GM21528 (cell line): ENCODE results near the gene CTDSPL.

ENCODE experiments used
- ATAC-seq: cut with Tn5 transposase; IDR thresholded peaks from one replicate; pipeline ENCODE4 v1.9.1; 2021; ENCODE audit warnings: mild to moderate bottlenecking, moderate library complexity; ENCODE audit not compliant: unreplicated experiment, low FRiP score

Gene CTDSPL

GRCh38 chr3:37887824-37888223 is 26.1 kb downstream of the CTDSPL start:
- ATAC-seq = no peak

- no peak for ATAC-seq
These were observed 26.7 kb downstream of the CTDSPL start for GRCh38 chr3:37888421-37888820.

DNA sequence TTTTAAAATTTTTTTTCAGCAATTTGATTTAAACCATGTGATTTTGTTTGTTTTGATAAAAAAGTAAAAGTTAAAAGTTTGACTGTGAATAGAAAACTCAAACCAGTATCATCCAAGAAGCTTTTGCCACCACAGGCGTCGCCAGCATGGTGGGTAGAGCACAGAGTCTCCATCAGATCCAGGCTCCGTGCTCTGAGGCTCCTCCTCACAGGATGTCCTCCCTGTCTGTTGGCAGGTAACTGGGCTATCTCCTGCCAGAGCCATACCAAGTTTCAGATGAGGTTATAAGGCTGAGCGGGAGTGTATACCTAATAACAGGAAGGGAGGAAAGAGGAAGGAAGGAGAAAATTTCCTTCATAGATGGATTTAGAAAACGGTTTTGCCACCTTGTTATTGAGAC is 28.8 kb downstream of the CTDSPL start:
- ATAC-seq = no peak

- no peak for ATAC-seq
These were observed 29.5 kb downstream of the CTDSPL start for GRCh38 chr3:37891227-37891626.

DNA sequence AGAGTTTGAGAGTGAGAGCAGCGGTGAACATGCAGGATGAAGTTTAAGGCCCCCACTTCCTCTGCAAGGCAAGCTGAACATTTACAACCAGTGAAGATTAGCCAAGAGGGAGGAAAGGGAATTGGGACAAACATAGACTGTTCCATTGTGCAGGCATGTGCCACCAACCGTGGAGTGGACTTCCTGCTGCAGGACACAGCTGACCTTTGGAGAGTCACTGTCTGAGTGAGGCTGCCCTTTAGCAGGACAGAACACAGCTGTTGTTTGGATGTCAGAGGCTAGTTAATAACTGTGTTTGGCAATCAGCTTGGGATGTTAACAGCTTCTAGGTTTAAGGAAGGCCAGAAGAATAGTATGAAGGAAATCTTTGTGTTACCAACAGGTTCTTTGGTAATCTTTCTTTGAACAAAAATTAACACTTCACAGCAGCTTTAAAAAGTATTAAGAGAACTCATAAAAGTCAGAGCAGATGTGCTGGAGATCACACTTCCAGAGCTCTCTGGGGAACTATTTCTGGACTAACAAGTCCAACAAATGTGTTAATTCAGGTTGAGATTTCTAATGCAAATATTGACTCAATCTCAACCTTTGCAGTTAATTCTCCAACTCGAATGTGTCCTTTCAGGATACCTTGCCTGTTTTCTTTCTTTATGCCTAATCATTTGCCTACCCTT is 31.4 kb downstream of the CTDSPL start:
- ATAC-seq = no peak

DNA sequence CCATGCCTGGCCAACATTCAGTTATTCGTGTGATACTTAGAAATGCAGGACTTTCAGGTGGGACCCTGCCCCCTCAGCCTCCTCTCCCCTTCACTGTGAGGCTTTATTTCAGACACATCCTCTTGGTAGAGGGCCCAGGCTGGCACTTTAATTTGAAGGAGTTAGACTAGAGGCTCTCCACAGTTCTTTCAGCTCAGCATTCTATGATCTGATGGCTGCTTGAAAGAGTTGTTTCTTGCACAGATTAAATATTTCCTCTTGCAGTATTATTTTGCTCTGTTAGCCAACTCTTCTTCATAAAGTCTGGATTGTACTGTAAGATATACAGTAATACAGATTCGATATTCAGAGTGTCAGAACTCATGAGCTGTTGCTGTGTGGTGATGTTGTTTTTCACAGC is 35.1 kb downstream of the CTDSPL start:
- ATAC-seq = no peak

DNA sequence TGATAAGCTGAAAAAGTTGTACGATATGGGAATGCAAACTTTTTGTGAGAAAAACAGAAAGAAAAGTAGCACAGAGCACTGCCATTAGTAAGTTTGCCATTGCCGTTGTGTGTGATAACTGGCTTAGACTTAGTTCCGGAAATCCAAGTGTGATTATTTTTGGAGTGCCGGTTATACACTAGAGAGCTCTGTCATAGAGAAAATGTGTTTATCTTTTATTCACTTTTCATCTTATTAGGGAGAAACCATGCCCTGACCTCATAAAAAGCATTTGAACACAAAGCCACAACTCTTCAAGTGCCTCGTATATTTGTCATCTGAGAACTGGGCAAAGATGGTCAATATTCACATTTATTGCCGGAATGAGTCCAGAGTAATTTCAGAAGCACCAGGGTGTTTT is 36.1 kb downstream of the CTDSPL start:
- ATAC-seq = no peak

DNA sequence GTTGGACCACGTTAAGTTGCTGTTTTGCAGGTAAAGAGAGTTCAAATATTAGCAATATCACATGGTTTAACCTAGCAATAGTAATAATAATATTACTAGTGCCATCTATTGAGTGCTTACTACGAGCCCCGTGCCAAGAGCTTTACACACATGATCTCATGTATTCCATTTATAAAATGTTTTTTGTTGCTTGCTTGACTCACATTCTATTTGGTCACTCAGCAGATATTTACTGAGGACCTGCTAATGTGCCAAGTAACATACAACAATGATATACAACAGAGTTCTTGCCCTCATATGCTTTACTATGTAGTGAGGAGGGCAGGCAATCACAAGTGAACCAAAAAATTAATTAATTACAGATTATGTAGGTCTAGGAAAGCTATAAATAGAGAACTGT is 36.7 kb downstream of the CTDSPL start:
- ATAC-seq = no peak

- ATAC-seq = peak; percentile 67
These were observed 37.5 kb downstream of the CTDSPL start for GRCh38 chr3:37899101-37899707.

- no peak for ATAC-seq
These were observed 38.1 kb downstream of the CTDSPL start for GRCh38 chr3:37899711-37900306.

GRCh38 chr3:37901721-37902120 is 40.0 kb downstream of the CTDSPL start:
- ATAC-seq = no peak

DNA sequence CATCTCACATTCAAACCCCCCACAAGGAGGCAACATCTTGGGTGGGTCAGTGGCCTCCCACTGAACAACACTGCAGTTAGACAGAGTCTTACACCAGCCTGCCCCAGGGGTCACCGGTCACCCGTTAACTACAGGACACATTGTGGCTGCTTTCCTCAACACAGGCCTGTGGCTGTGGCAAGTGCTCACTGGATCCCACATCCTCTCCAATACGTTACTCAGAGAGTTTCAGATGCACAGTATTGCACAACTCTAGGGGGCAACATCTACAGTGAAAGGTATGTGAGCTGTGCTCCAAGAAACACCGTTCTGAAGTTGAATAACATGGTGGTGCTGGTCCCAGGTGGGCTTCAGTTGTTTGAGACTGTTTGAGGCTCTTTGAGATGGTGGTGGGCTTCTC is 41.0 kb downstream of the CTDSPL start:
- no peak for ATAC-seq

DNA sequence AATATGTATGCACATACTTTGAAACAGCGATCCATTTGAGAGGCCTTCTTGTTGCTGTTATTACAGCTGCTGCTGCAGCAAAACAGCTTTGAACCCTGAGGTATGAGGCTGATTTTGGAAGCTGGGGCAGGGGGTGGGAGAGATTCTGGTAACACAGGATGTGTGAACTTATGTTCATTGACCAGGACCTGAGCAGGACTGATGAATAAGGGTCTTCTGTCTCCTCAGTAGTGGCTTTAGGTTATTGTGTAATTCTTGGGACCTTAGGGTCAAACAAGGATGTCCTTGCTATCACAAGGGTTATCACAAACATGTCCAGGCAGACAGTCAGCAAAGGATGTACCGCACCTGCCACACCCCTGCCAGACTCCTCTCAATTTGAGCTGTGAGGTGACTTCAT is 41.6 kb downstream of the CTDSPL start:
- no peak for ATAC-seq

DNA sequence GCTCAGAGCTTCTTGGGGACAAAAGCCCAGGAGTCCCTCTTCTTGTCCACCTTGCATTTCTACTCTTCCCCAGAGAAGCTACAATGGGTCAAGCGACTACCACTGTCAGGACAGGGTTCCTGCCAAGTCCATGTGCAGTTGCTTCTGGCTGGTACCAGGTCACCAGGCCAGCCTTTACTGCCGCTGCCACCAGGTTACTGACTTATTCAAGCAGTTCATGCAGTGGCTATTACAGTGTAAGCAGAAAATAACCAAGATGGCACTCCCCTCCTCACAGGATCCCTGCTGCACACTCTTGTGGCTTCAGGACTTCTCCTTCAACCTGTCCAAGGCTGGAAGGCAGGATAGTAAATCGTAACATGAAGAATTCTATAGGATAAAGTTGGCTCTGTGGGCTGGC is 42.1 kb downstream of the CTDSPL start:
- no peak for ATAC-seq

GRCh38 chr3:37904601-37905000 is 42.9 kb downstream of the CTDSPL start:
- ATAC-seq = no peak

DNA sequence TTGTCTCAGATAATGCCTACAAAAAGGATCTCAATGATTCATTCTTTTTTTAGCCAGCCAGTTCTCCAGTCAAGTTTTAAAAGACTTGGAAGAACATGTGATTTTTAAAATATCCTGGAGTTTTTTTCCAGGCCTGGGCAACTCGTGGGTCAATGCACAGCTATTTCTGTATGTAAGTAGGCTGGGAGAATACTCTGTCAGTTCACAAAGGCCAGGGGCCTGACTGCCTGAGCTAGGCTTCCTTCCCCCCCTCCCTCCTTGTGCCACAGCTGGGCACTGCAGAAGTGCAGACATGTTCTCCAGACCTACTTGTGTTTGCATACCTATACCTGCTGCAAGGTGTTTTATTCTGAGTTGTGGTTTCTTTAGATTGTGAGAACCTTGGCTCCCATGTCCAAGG is 43.7 kb downstream of the CTDSPL start:
- ATAC-seq = no peak

- no peak for ATAC-seq
These were observed 44.5 kb downstream of the CTDSPL start for GRCh38 chr3:37905987-37906674.

DNA sequence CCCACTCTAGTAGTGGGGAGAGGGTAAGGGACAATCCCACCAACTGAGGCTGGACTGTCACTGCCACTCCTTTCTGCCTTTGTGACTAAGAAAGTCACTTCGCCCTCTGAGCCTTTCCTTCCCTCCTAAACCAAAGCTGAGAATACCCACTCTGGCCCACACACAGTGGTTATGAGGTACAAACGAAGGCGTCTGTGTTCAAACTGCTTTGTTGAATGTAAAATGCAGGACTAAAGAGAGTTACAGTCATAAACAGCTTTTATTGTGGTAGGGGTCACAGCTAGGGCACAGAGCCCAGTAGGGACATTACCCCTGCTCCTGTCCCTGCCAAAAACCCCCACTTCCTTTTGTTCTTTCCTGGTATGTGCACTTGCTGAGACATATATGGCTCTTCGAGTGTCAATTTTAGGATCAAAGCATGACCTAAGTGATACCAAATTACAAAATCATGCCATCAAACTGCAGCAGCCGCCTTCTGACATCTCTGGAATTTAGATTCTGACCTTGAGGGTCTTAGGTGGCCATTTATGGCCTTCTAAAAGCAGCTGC is 45.1 kb downstream of the CTDSPL start:
- no peak for ATAC-seq

DNA sequence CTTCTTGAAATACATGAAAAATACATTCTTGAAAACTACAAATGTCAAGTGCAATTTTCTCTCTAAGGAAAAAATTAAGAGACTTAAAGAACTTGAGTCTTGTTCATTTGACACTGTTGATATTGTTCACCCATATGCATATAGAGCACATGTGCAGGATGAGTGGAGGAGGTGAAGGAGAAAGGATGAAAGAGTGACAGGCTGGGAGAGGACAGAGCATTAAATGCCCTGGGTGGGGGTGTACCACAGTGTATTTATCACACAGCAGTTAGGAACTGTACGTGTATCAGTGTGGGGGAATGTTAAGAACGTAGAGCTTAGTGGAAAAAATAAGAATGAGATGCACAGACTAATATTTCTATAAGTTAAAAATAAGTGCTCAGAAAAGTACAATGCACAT is 45.7 kb downstream of the CTDSPL start:
- no peak for ATAC-seq

DNA sequence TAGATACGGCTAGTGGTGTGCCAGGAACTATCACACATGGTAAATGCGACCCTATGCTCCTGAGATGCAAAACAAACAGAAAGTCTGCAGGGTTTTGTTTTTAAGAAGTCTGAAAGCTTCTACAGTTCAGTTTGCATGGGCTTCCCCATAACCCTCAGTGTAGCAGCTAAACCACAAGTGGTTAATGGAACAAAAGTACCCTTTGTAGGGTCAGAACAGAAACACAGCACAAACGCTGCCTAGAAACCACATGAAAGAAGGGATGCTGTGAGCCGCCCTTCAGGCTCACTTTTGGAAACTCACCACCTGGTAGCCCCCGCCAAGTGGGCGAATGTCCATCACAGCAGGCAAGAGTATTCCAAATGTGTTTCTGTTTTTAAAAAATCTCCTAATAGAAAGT is 46.2 kb downstream of the CTDSPL start:
- peak; percentile 94 for ATAC-seq
